Measurements from ENCODE around the gene ZG16B.

Gene ZG16B

GRCh38 chr16:2874032-2874911 lies 44.2 kb downstream of the ZG16B start:
- no peak for DNase-seq

- DNase-seq: peak; percentile 74 to 80
These were observed 44.8 kb downstream of the ZG16B start for GRCh38 chr16:2874912-2875362.

- DNase-seq: no peak
These were observed 49.9 kb downstream of the ZG16B start for GRCh38 chr16:2879854-2880508.
